Measurements from ENCODE around the gene RELN. TPM values are rescaled to one million over a fixed set of nuclear protein-coding genes. Genes with fewer than 3 reads are reported as not detected.

The RELN gene
- total and polyA plus RNA-seq, 2 of the 13 experiments (the other 11 are each of a cell fraction or from before 2014, with no cell fraction given), result 315 to 332 TPM

DNA sequence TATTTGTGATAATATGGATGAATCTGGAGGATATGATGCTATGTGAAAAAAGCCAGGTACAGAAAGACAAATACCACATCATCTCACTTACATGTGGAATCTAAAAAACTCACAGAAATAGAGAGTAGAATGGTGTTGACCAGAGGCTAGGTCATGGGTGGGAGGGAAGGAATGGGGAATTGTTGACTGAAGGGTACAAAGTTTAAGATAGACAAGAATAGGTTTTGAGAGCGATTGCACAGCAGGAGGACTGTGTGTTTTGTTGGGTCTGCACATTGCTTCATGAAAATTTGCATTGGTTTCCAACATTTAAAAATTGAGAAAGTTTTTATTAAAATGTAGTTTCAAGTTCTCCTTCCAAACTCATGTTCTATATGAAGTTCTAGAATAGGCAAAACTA lies 551.8 kb downstream of the RELN start (continued):
- TF ChIP-seq FOXP1 (IDR thresholded peaks at IDR 0.05) (no peak), FOXP1 (CRISPR knock-in tag; IDR thresholded peaks at IDR 0.05) (peak; percentile 27; the same call in 1 of the 2 replicates), ZMYM4 (CRISPR knock-in tag; IDR thresholded peaks at IDR 0.05) (peak; percentile 43; the same call in 1 of the 2 replicates), NR2F2 (IDR thresholded peaks at IDR 0.05; ENCODE audit: borderline replicate concordance, low read depth) (0 out of 2 replicates have a peak, but pooled peaks have one; percentile 18)
- TF ChIP-seq, protein P1, sequence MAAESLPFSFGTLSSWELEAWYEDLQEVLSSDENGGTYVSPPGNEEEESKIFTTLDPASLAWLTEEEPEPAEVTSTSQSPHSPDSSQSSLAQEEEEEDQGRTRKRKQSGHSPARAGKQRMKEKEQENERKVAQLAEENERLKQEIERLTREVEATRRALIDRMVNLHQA (CRISPR knock-in tag; IDR thresholded peaks at IDR 0.05), result no peak
- TF ChIP-seq, protein P2, sequence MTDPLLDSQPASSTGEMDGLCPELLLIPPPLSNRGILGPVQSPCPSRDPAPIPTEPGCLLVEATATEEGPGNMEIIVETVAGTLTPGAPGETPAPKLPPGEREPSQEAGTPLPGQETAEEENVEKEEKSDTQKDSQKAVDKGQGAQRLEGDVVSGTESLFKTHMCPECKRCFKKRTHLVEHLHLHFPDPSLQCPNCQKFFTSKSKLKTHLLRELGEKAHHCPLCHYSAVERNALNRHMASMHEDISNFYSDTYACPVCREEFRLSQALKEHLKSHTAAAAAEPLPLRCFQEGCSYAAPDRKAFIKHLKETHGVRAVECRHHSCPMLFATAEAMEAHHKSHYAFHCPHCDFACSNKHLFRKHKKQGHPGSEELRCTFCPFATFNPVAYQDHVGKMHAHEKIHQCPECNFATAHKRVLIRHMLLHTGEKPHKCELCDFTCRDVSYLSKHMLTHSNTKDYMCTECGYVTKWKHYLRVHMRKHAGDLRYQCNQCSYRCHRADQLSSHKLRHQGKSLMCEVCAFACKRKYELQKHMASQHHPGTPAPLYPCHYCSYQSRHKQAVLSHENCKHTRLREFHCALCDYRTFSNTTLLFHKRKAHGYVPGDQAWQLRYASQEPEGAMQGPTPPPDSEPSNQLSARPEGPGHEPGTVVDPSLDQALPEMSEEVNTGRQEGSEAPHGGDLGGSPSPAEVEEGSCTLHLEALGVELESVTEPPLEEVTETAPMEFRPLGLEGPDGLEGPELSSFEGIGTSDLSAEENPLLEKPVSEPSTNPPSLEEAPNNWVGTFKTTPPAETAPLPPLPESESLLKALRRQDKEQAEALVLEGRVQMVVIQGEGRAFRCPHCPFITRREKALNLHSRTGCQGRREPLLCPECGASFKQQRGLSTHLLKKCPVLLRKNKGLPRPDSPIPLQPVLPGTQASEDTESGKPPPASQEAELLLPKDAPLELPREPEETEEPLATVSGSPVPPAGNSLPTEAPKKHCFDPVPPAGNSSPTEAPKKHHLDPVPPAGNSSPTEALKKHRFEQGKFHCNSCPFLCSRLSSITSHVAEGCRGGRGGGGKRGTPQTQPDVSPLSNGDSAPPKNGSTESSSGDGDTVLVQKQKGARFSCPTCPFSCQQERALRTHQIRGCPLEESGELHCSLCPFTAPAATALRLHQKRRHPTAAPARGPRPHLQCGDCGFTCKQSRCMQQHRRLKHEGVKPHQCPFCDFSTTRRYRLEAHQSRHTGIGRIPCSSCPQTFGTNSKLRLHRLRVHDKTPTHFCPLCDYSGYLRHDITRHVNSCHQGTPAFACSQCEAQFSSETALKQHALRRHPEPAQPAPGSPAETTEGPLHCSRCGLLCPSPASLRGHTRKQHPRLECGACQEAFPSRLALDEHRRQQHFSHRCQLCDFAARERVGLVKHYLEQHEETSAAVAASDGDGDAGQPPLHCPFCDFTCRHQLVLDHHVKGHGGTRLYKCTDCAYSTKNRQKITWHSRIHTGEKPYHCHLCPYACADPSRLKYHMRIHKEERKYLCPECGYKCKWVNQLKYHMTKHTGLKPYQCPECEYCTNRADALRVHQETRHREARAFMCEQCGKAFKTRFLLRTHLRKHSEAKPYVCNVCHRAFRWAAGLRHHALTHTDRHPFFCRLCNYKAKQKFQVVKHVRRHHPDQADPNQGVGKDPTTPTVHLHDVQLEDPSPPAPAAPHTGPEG (CRISPR knock-in tag; IDR thresholded peaks at IDR 0.05), result no peak

DNA sequence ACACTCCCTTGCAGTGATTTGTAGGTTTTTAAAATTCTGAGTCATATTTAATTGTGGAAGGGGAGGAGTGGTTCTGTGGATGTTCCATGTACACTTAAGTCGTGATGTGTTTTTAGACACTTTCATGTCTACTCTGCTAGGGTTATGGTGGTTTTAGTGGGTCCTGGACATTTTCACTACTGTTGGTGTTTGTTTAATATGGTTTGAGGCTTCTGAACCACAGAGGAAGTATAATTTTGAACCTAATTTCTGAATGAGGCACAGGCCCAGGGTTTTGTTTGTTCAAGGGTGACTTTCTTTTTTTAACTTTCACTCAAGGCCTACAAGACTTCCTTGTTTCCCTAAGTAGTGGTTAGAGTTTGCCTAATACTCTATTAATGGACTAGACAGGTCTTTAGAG lies 556.7 kb downstream of the RELN start:
- WGBS (ENCODE audit: low lambda C conversion rate), result 4% methylated on average over 1 of the region's 1 CpG
- no peak overlapping the region for H3K4me3 ChIP-seq (replicated peaks in 1 of 3; ENCODE audit: insufficient read depth in 1 of 3, low read depth in 2 of 3, low read length in 3 of 3)
- POLR2A ChIA-PET, result no interaction called here

More for the DNA sequence above, 556.7 kb downstream of the RELN start:
- H3K79me2 ChIP-seq (ENCODE audit: insufficient read depth, low read length), result no peaks in the 10 kb centered on the region
- H3K4me1 ChIP-seq (ENCODE audit: insufficient read depth, low read length), result peaks cover 23% of the 10 kb centered on the region
- FAIRE-seq (no peak), ATAC-seq (no peak), DNase-seq (ENCODE audit: low spot score) (no peak)
- no peaks in the 10 kb centered on the region for H3K36me3 ChIP-seq (replicated peaks in 1 of 2; ENCODE audit: control insufficient read depth in 1 of 2, insufficient read depth in 2 of 2, low read length in 2 of 2)
- H3K9ac ChIP-seq (ENCODE audit: insufficient read depth, low read depth, low read length), result no peak overlapping the region
- H3K4me2 ChIP-seq (ENCODE audit: low read depth, low read length), result no peak overlapping the region
- intact Hi-C loops (cut with micrococcal nuclease; ENCODE audit: unreplicated experiment), result no loop called here
- no TSS peak for BruUV-seq (replicated peaks)
- H3K9me3 ChIP-seq (ENCODE audit: low read length), result no peaks in the 10 kb centered on the region
- no peak overlapping the region for H3K27ac ChIP-seq (ENCODE audit: extremely low read length, insufficient read depth, low read length)
- no peak overlapping the region for H2AFZ ChIP-seq (ENCODE audit: low read length)
- H3K27me3 ChIP-seq (ENCODE audit: control insufficient read depth in 1 of 2, insufficient read depth in 2 of 2, low read length in 2 of 2), result no peaks in the 10 kb centered on the region
- TF ChIP-seq ZNF343 (CRISPR knock-in tag; IDR thresholded peaks at IDR 0.05), result no peak
- TF ChIP-seq HMG20B (CRISPR knock-in tag; conservative IDR thresholded peaks at IDR 0.05), result no peak
- no peak for TF ChIP-seq KDM5B (CRISPR knock-in tag; IDR thresholded peaks at IDR 0.05; ENCODE audit: borderline replicate concordance)
- no peak for TF ChIP-seq DPF2 (CRISPR knock-in tag; IDR thresholded peaks at IDR 0.05; ENCODE audit: borderline replicate concordance, low read depth)
- TF ChIP-seq ZNF30 (CRISPR knock-in tag; IDR thresholded peaks at IDR 0.05), result no peak
- TF ChIP-seq, protein P3, sequence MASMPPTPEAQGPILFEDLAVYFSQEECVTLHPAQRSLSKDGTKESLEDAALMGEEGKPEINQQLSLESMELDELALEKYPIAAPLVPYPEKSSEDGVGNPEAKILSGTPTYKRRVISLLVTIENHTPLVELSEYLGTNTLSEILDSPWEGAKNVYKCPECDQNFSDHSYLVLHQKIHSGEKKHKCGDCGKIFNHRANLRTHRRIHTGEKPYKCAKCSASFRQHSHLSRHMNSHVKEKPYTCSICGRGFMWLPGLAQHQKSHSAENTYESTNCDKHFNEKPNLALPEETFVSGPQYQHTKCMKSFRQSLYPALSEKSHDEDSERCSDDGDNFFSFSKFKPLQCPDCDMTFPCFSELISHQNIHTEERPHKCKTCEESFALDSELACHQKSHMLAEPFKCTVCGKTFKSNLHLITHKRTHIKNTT (CRISPR knock-in tag; IDR thresholded peaks at IDR 0.05), result no peak
- TF ChIP-seq BCL6 (CRISPR knock-in tag; IDR thresholded peaks at IDR 0.05), result no peak
- TF ChIP-seq MYC (CRISPR knock-in tag; IDR thresholded peaks at IDR 0.05; ENCODE audit: borderline replicate concordance), result no peak
- TF ChIP-seq AGO2 (optimal IDR thresholded peaks at IDR 0.05; ENCODE audit: low read depth, low read length), result no peak
- no peak for TF ChIP-seq TBP (CRISPR knock-in tag; IDR thresholded peaks at IDR 0.05)
- TF ChIP-seq ZFP36L1 (CRISPR knock-in tag; IDR thresholded peaks at IDR 0.05), result no peak
- no peaks in the 10 kb centered on the region for H4K20me1 ChIP-seq (ENCODE audit: insufficient read depth, low read length)
- CTCF ChIA-PET (ENCODE audit: low intra/inter-chr PET ratio, low total read pairs), result no interaction called here
- in situ Hi-C loops (cut with HindIII; ENCODE audit: extremely low pct_ligation_motif_present, low pct_unique_long_range_greater_than_20kb), result loop anchor here (25.0 kb wide), 1 partner anchor 730 kb away; no protein-coding TSS in a partner anchor
